HepG2 (cell line): ENCODE data around the gene HAPLN1.

ENCODE experiments used
- CHD2 ChIP-seq: IDR thresholded peaks from 2 replicates; pipeline ENCODE4 v1.6.1; 2011; ENCODE audit warnings: low read depth, low read length, improper control_type of control experiment
- CTCF ChIP-seq: sonication (generic); formaldehyde crosslinking; IDR thresholded peaks from 2 replicates; pipeline ENCODE4 v1.5.0; 2020; ENCODE audit warnings: mild to moderate bottlenecking, missing genetic modification reagents, moderate library complexity
- ERF ChIP-seq: IDR thresholded peaks from 2 replicates; pipeline ENCODE4 v1.6.1; 2018; ENCODE audit warnings: missing biosample characterization, missing genetic modification reagents
- FOXJ3 ChIP-seq: sonication (generic); formaldehyde crosslinking; IDR thresholded peaks from 2 replicates; pipeline ENCODE4 v1.4.0; 2020; ENCODE audit warnings: missing genetic modification reagents, mild to moderate bottlenecking, borderline replicate concordance
- JUN ChIP-seq: sonication (generic); formaldehyde crosslinking; IDR thresholded peaks from 2 replicates; pipeline ENCODE4 v1.4.0; 2020; ENCODE audit warnings: mild to moderate bottlenecking, missing genetic modification reagents
- MBD4 ChIP-seq: IDR thresholded peaks from 2 replicates; pipeline ENCODE4 v1.6.1; 2012; ENCODE audit warnings: low read length, inconsistent platforms, borderline replicate concordance
- SP1 ChIP-seq, 2 experiments: fragments of 450-650 bp in 1 of 2; sonication (generic) in 1 of 2; formaldehyde crosslinking in 1 of 2; IDR thresholded peaks; 2 replicates each; pipeline versions ENCODE4 v1.4.0 to v1.6.1; 2016 to 2020; ENCODE audit warnings: missing genetic modification reagents in 1 of 2
- YY1 ChIP-seq: IDR thresholded peaks from 2 replicates; pipeline ENCODE4 v1.6.1; 2011; ENCODE audit warnings: low read length, low read depth, moderate library complexity, mild to moderate bottlenecking; ENCODE audit not compliant: insufficient read depth, insufficient replicate concordance
- ZGPAT ChIP-seq: IDR thresholded peaks from 2 replicates; pipeline ENCODE4 v1.6.1; 2016; ENCODE audit warnings: mild to moderate bottlenecking
- ZNF513 ChIP-seq: sonication (generic); formaldehyde crosslinking; conservative IDR thresholded peaks from 2 replicates; pipeline ENCODE4 v1.5.0; 2020; ENCODE audit warnings: missing genetic modification reagents

GRCh38 chr5:83636156-83636555, 84.5 kb downstream of the HAPLN1 start:
- no peak for TF ChIP-seq SP1 (IDR thresholded peaks at IDR 0.05)
- no peak for TF ChIP-seq SP1 (CRISPR knock-in tag; IDR thresholded peaks at IDR 0.05)
- no peak for TF ChIP-seq CTCF
- TF ChIP-seq FOXJ3 (CRISPR knock-in tag), result no peak
- no peak for TF ChIP-seq ERF (CRISPR knock-in tag)
- TF ChIP-seq ZNF513, result no peak
- no peak for TF ChIP-seq MBD4
- no peak for TF ChIP-seq CHD2
- TF ChIP-seq YY1, result no peak
- no peak for TF ChIP-seq JUN (CRISPR knock-in tag)
- no peak for TF ChIP-seq ZGPAT (CRISPR knock-in tag)
